ENCODE results near the gene USPL1.

DNA sequence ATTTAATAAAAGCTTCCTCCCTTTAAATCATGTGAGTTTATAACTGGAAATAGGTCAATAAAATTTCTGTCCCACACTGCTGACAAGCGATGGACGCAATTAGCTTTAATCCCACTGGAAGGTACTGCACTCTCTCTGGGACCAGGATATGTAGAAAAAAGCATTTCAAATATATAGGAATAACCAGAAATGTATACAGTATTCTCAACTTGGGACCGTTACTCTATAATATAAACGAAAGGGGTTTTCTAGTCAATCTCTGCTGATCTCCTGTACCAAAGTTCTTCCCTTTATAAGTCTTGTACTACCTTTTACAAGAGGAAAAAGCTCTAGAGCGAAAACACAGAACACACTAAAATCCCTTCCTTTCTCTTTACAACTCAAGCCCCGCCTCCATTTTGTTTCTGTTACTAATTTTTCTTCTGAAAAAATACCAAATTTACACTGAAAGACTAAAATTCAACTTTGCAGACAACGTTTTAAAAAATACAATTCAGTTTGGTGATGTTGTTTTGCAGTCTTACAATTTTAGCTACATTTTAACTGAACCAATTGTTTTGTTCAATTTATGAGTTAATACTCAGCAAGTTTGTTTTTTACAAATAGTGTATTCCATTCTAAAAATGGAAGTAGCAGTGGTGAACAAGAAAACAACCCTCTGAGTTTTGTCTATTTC lies 1.7 kb upstream of the USPL1 start:
- TF ChIP-seq, protein P1, sequence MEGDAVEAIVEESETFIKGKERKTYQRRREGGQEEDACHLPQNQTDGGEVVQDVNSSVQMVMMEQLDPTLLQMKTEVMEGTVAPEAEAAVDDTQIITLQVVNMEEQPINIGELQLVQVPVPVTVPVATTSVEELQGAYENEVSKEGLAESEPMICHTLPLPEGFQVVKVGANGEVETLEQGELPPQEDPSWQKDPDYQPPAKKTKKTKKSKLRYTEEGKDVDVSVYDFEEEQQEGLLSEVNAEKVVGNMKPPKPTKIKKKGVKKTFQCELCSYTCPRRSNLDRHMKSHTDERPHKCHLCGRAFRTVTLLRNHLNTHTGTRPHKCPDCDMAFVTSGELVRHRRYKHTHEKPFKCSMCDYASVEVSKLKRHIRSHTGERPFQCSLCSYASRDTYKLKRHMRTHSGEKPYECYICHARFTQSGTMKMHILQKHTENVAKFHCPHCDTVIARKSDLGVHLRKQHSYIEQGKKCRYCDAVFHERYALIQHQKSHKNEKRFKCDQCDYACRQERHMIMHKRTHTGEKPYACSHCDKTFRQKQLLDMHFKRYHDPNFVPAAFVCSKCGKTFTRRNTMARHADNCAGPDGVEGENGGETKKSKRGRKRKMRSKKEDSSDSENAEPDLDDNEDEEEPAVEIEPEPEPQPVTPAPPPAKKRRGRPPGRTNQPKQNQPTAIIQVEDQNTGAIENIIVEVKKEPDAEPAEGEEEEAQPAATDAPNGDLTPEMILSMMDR (IDR thresholded peaks at IDR 0.05; ENCODE audit: poor library complexity): no peak
- TF ChIP-seq EZH2phosphoT487 (IDR thresholded peaks at IDR 0.05; ENCODE audit: low read depth, severe bottlenecking, unreplicated experiment): no peak
- no peak for TF ChIP-seq EZH2 (IDR thresholded peaks at IDR 0.05; ENCODE audit: borderline replicate concordance)
